VCaP (cell line): ENCODE data around the gene ANP32B.
"Not testable (repeated sequence)": the region's sequence is repeated elsewhere in the genome, so short reads cannot be mapped to it uniquely, and the experiment has no call there.

Experiments used
- H3K27ac ChIP-seq: fragments of 450-650 bp; 2 replicates; pipeline ENCODE4 v1.5.1; 2017
- CTCF ChIP-seq: fragments of 450-650 bp; conservative IDR thresholded peaks from 2 replicates; pipeline ENCODE4 v1.5.1; 2017; ENCODE audit warnings: mild to moderate bottlenecking, moderate library complexity

Gene ANP32B

GRCh38 chr9:97941323-97941722, 41.8 kb upstream of the ANP32B start:
- no peak for TF ChIP-seq CTCF
- H3K27ac ChIP-seq, result no peak overlapping the region

GRCh38 chr9:97943308-97943855, 39.8 kb upstream of the ANP32B start:
- no peak for TF ChIP-seq CTCF
- H3K27ac ChIP-seq, result no peak overlapping the region

- no peak for TF ChIP-seq CTCF
- no peak overlapping the region for H3K27ac ChIP-seq
Observed at GRCh38 chr9:97944612-97945011, 38.5 kb upstream of the ANP32B start.

- not testable (repeated sequence) for H3K27ac ChIP-seq
Observed at GRCh38 chr9:97945470-97945869, 37.7 kb upstream of the ANP32B start.

GRCh38 chr9:97947094-97947493, 36.0 kb upstream of the ANP32B start:
- not testable (repeated sequence) for H3K27ac ChIP-seq

- H3K27ac ChIP-seq, result not testable (repeated sequence)
Observed at GRCh38 chr9:97950873-97951272, 32.3 kb upstream of the ANP32B start.

- peak overlapping the region; percentile 54 for H3K27ac ChIP-seq
- peak; percentile 75 for TF ChIP-seq CTCF
Observed at GRCh38 chr9:97954550-97954989, 28.6 kb upstream of the ANP32B start.

GRCh38 chr9:97956331-97956730, 26.8 kb upstream of the ANP32B start:
- no peak for TF ChIP-seq CTCF
- no peak overlapping the region for H3K27ac ChIP-seq

GRCh38 chr9:97958812-97959511, 24.2 kb upstream of the ANP32B start:
- no peak overlapping the region for H3K27ac ChIP-seq
- no peak for TF ChIP-seq CTCF
